ENCODE results near the gene SHB.

- TF ChIP-seq, protein P1, sequence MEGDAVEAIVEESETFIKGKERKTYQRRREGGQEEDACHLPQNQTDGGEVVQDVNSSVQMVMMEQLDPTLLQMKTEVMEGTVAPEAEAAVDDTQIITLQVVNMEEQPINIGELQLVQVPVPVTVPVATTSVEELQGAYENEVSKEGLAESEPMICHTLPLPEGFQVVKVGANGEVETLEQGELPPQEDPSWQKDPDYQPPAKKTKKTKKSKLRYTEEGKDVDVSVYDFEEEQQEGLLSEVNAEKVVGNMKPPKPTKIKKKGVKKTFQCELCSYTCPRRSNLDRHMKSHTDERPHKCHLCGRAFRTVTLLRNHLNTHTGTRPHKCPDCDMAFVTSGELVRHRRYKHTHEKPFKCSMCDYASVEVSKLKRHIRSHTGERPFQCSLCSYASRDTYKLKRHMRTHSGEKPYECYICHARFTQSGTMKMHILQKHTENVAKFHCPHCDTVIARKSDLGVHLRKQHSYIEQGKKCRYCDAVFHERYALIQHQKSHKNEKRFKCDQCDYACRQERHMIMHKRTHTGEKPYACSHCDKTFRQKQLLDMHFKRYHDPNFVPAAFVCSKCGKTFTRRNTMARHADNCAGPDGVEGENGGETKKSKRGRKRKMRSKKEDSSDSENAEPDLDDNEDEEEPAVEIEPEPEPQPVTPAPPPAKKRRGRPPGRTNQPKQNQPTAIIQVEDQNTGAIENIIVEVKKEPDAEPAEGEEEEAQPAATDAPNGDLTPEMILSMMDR (conservative IDR thresholded peaks at IDR 0.05; ENCODE audit: low read depth, low read length) = no peak
- TF ChIP-seq EZH2 (IDR thresholded peaks at IDR 0.05; ENCODE audit: borderline replicate concordance, low read depth, low read length, poor library complexity, severe bottlenecking) = no peak
These were observed 53.1 kb downstream of the SHB start for GRCh38 chr9:38015906-38016305.

All from A673 (cell line).